K562 (cell line): ENCODE data around the gene DIPK1A. TPM values are rescaled to one million over a fixed set of nuclear protein-coding genes. Genes with fewer than 3 reads are reported as not detected.
A peak's percentile ranks its signal among the peaks of the same experiment; 100 is the strongest.

Experiments
- ARNT ChIP-seq, 2 experiments: fragments of 450-650 bp; IDR thresholded peaks; 2 replicates each; pipeline ENCODE4 v1.6.1; 2016; ENCODE audit warnings: mild to moderate bottlenecking in 1 of 2
- CHD4 ChIP-seq: fragments of 200-600 bp; sonication (generic); IDR thresholded peaks from 3 replicates; pipeline ENCODE4 v1.6.1; 2012; ENCODE audit warnings: low read depth, mild to moderate bottlenecking, mixed read lengths, low read length, inconsistent platforms; ENCODE audit not compliant: insufficient read depth, insufficient replicate concordance, poor library complexity, severe bottlenecking
- DIDO1 ChIP-seq: fragments of 450-650 bp; IDR thresholded peaks from 2 replicates; pipeline ENCODE4 v1.6.1; 2016; ENCODE audit warnings: low read depth, missing biosample characterization, missing genetic modification characterization
- FOXJ3 ChIP-seq: sonication (generic); formaldehyde crosslinking; IDR thresholded peaks from 2 replicates; pipeline ENCODE4 v1.4.0; 2020; ENCODE audit warnings: mild to moderate bottlenecking, missing genetic modification reagents
- GATAD2B ChIP-seq: fragments of 450-650 bp; IDR thresholded peaks from 2 replicates; pipeline ENCODE4 v1.6.1; 2017; ENCODE audit warnings: mild to moderate bottlenecking, borderline replicate concordance
- L3MBTL2 ChIP-seq: fragments of 450-650 bp; IDR thresholded peaks from 2 replicates; pipeline ENCODE4 v1.6.1; 2016; ENCODE audit warnings: mild to moderate bottlenecking, moderate library complexity
- NONO ChIP-seq, 2 experiments: fragments of 200-400 bp in 1 of 2; fragments of 450-650 bp in 1 of 2; formaldehyde crosslinking in 1 of 2; IDR thresholded peaks; 2 replicates each; pipeline ENCODE4 v1.6.1; 2017; ENCODE audit warnings: low read depth in 2 of 2, mild to moderate bottlenecking in 2 of 2, moderate library complexity in 2 of 2, low read length in 1 of 2
- NRF1 ChIP-seq, 2 experiments: fragments of 450-650 bp; IDR thresholded peaks in 1 of 2; conservative IDR thresholded peaks in 1 of 2; 2 replicates each; pipeline ENCODE4 v1.6.1; 2014; ENCODE audit warnings: mild to moderate bottlenecking in 2 of 2
- RNF2 ChIP-seq: sonication (generic); IDR thresholded peaks from 2 replicates; pipeline ENCODE4 v1.6.1; 2016
- TBP ChIP-seq: optimal IDR thresholded peaks from 2 replicates; pipeline ENCODE3; 2011; ENCODE audit warnings: low read depth, low read length, improper control_type of control experiment
- TCF7L2 ChIP-seq: fragments of 150-350 bp; IDR thresholded peaks from 2 replicates; pipeline ENCODE4 v1.6.1; 2016; ENCODE audit warnings: low read depth, mild to moderate bottlenecking, low read length, moderate library complexity
- ZBTB1 ChIP-seq: sonication (generic); formaldehyde crosslinking; IDR thresholded peaks from 2 replicates; pipeline ENCODE4 v1.8.1; 2023; ENCODE audit warnings: missing genetic modification reagents, low read depth, mild to moderate bottlenecking, borderline replicate concordance
- ZBTB11 ChIP-seq, 3 experiments: fragments of 200-800 bp in 1 of 3; fragments of 250-450 bp in 1 of 3; fragments of 450-650 bp in 1 of 3; sonication (Bioruptor Pico) in 1 of 3; sonication (Bioruptor generic) in 1 of 3; formaldehyde crosslinking in 1 of 3; IDR thresholded peaks; 2 replicates each; pipeline versions ENCODE4 v1.6.1 to v1.8.0; 2016 to 2022; ENCODE audit warnings: mild to moderate bottlenecking in 2 of 3, missing genetic modification characterization in 2 of 3, missing compliant biosample characterization in 1 of 3, moderate library complexity in 1 of 3
- ZNF354B ChIP-seq: fragments of 250-450 bp; sonication (Bioruptor Pico); IDR thresholded peaks from 2 replicates; pipeline ENCODE4 v1.4.0; 2020
- ZNF518B ChIP-seq: fragments of 250-450 bp; sonication (Bioruptor Pico); IDR thresholded peaks from 2 replicates; pipeline ENCODE4 v1.5.0; 2021; ENCODE audit warnings: mild to moderate bottlenecking, moderate library complexity
- ZNF766 ChIP-seq: fragments of 200-800 bp; sonication (Bioruptor generic); conservative IDR thresholded peaks from 2 replicates; pipeline ENCODE4 v1.6.1; 2016; ENCODE audit warnings: missing genetic modification characterization, missing compliant biosample characterization
- polyA plus RNA-seq, 8 experiments: library from polyadenylated mRNA; depleted of rRNA in 4 of 8; stranded (reverse) in 5 of 8; unstranded in 3 of 8; fragments of >200 nt; fragmentation: Nextera tagmentation in 2 of 8; fragmentation: Illumina TruSeq in 1 of 8; extraction: Ambion mirVana in 2 of 8; extraction: Trizol in 1 of 8; gene quantifications; 2 replicates each; pipeline versions ENCODE4 v1.2.1 to v1.2.3, GENCODE V29; 2011 to 2014; ENCODE audit warnings: inconsistent platforms in 1 of 8, missing spikeins in 1 of 8
- total RNA-seq, 7 experiments: library from RNA; depleted of rRNA in 6 of 7; stranded (reverse); fragments of >200 nt in 6 of 7; fragmentation: Illumina TruSeq in 2 of 7; extraction: Trizol in 2 of 7; gene quantifications; 2 replicates each; pipeline versions ENCODE4 v1.2.1 to v1.2.3, GENCODE V29; 2011 to 2021; ENCODE audit warnings: low replicate concordance in 1 of 7
- TF ChIP-seq, protein P1 (sequence below): fragments of 200-800 bp; sonication (Bioruptor generic); IDR thresholded peaks from 2 replicates; pipeline ENCODE4 v1.6.1; 2016; ENCODE audit warnings: missing genetic modification characterization, missing compliant biosample characterization

DIPK1A gene
- total and polyA plus RNA-seq, 9 of the 15 experiments (the other 6 are each of a cell fraction or from before 2014, with no cell fraction given): 0.54 to 2.5 (median 1.3) TPM

- TF ChIP-seq, protein P1, sequence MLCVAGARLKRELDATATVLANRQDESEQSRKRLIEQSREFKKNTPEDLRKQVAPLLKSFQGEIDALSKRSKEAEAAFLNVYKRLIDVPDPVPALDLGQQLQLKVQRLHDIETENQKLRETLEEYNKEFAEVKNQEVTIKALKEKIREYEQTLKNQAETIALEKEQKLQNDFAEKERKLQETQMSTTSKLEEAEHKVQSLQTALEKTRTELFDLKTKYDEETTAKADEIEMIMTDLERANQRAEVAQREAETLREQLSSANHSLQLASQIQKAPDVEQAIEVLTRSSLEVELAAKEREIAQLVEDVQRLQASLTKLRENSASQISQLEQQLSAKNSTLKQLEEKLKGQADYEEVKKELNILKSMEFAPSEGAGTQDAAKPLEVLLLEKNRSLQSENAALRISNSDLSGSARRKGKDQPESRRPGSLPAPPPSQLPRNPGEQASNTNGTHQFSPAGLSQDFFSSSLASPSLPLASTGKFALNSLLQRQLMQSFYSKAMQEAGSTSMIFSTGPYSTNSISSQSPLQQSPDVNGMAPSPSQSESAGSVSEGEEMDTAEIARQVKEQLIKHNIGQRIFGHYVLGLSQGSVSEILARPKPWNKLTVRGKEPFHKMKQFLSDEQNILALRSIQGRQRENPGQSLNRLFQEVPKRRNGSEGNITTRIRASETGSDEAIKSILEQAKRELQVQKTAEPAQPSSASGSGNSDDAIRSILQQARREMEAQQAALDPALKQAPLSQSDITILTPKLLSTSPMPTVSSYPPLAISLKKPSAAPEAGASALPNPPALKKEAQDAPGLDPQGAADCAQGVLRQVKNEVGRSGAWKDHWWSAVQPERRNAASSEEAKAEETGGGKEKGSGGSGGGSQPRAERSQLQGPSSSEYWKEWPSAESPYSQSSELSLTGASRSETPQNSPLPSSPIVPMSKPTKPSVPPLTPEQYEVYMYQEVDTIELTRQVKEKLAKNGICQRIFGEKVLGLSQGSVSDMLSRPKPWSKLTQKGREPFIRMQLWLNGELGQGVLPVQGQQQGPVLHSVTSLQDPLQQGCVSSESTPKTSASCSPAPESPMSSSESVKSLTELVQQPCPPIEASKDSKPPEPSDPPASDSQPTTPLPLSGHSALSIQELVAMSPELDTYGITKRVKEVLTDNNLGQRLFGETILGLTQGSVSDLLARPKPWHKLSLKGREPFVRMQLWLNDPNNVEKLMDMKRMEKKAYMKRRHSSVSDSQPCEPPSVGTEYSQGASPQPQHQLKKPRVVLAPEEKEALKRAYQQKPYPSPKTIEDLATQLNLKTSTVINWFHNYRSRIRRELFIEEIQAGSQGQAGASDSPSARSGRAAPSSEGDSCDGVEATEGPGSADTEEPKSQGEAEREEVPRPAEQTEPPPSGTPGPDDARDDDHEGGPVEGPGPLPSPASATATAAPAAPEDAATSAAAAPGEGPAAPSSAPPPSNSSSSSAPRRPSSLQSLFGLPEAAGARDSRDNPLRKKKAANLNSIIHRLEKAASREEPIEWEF (CRISPR knock-in tag): no peak
- no peak for TF ChIP-seq ZNF354B (CRISPR knock-in tag)
- TF ChIP-seq L3MBTL2: peak; percentile 29; the same call in 1 of the 2 replicates
- TF ChIP-seq ARNT (IDR thresholded peaks at IDR 0.05): no peak
- no peak for TF ChIP-seq ZNF766 (CRISPR knock-in tag)
- TF ChIP-seq ZBTB11 (CRISPR knock-in tag; IDR thresholded peaks at IDR 0.05): no peak
- TF ChIP-seq TBP: no peak
- TF ChIP-seq CHD4: no peak
- TF ChIP-seq FOXJ3 (CRISPR knock-in tag): no peak
- no peak for TF ChIP-seq NONO (IDR thresholded peaks at IDR 0.05; ENCODE audit: low read depth in 2 of 2, low read length in 1 of 2)
- TF ChIP-seq TCF7L2: no peak
- no peak for TF ChIP-seq ZNF518B (CRISPR knock-in tag)
- peak in 1 of 2 experiments; percentile 11; a peak in 1 of 4 replicates for TF ChIP-seq NRF1 (conservative IDR thresholded peaks at IDR 0.05 in 1 of 2, IDR thresholded peaks at IDR 0.05 in 1 of 2)
- TF ChIP-seq DIDO1 (tag): no peak
- TF ChIP-seq RNF2: no peak
- TF ChIP-seq ZBTB1 (CRISPR knock-in tag): no peak
- TF ChIP-seq GATAD2B: no peak
These were observed 36.8 kb downstream of the DIPK1A start (continued) for GRCh38 chr1:92924501-92924900.
